Trophoblast cell (in vitro differentiated cells and primary cell): ENCODE data around the gene MT1E.
"Not testable (repeated sequence)": the region's sequence is repeated elsewhere in the genome, so short reads cannot be mapped to it uniquely, and the experiment has no call there.

Source experiments
- DNase-seq, 2 donors: peaks; one replicate each; pipeline ENCODE4 v3.0.0-alpha.2; 2016
- H2AFZ ChIP-seq: 2 replicates; pipeline ENCODE4 v1.6.1; 2013; ENCODE audit warnings: low read length, moderate library complexity, mild to moderate bottlenecking; ENCODE audit not compliant: insufficient read depth, poor library complexity
- H2AK5ac ChIP-seq: 2 replicates; pipeline ENCODE4 v1.6.1; 2013; ENCODE audit warnings: mild to moderate bottlenecking, low read length
- H2BK120ac ChIP-seq: 2 replicates; pipeline ENCODE4 v1.6.1; 2013; ENCODE audit warnings: low read length, mild to moderate bottlenecking, moderate library complexity; ENCODE audit not compliant: insufficient read depth, poor library complexity
- H2BK12ac ChIP-seq: 2 replicates; pipeline ENCODE4 v1.6.1; 2013; ENCODE audit warnings: mild to moderate bottlenecking, low read length, moderate library complexity
- H2BK5ac ChIP-seq: 2 replicates; pipeline ENCODE4 v1.6.1; 2013; ENCODE audit warnings: low read length, low read depth, moderate library complexity, mild to moderate bottlenecking; ENCODE audit not compliant: poor library complexity
- H3K14ac ChIP-seq: 2 replicates; pipeline ENCODE4 v1.6.1; 2013; ENCODE audit warnings: mild to moderate bottlenecking, low read length
- H3K18ac ChIP-seq: 2 replicates; pipeline ENCODE4 v1.6.1; 2013; ENCODE audit warnings: mild to moderate bottlenecking, low read length
- H3K23ac ChIP-seq: 2 replicates; pipeline ENCODE4 v1.6.1; 2013; ENCODE audit warnings: low read length
- H3K27ac ChIP-seq: 2 replicates; pipeline ENCODE4 v1.5.1; 2013; ENCODE audit warnings: low read depth, mild to moderate bottlenecking, inconsistent platforms, low read length, moderate library complexity
- H3K27me3 ChIP-seq: 2 replicates; pipeline ENCODE4 v1.6.1; 2013; ENCODE audit warnings: inconsistent platforms, mild to moderate bottlenecking, low read length, moderate library complexity; ENCODE audit not compliant: insufficient read depth
- H3K36me3 ChIP-seq, 2 experiments: 1 replicate in 1 of 2; 2 replicates in 1 of 2; pipeline ENCODE4 v1.6.1; 2013; ENCODE audit warnings: low read length in 2 of 2, mild to moderate bottlenecking in 2 of 2, moderate library complexity in 1 of 2; ENCODE audit not compliant: insufficient read depth in 2 of 2, control insufficient read depth in 1 of 2
- H3K4ac ChIP-seq: 2 replicates; pipeline ENCODE4 v1.6.1; 2013; ENCODE audit warnings: low read depth, mild to moderate bottlenecking, low read length, moderate library complexity
- H3K4me1 ChIP-seq, 2 experiments: 1 replicate in 1 of 2; 2 replicates in 1 of 2; pipeline ENCODE4 v1.6.1; 2013; ENCODE audit warnings: low read length in 2 of 2, mild to moderate bottlenecking in 2 of 2, moderate library complexity in 1 of 2; ENCODE audit not compliant: insufficient read depth in 2 of 2, control insufficient read depth in 1 of 2
- H3K4me2 ChIP-seq: 2 replicates; pipeline ENCODE4 v1.6.1; 2013; ENCODE audit warnings: inconsistent platforms, mild to moderate bottlenecking, low read length, moderate library complexity
- H3K4me3 ChIP-seq: 2 replicates; pipeline ENCODE4 v1.5.1; 2013; ENCODE audit warnings: mild to moderate bottlenecking, low read depth, low read length, inconsistent platforms
- H3K79me1 ChIP-seq: one replicate; pipeline ENCODE4 v1.6.1; 2013; ENCODE audit warnings: low read length
- H3K79me2 ChIP-seq: 2 replicates; pipeline ENCODE4 v1.6.1; 2013; ENCODE audit warnings: low read length, mild to moderate bottlenecking; ENCODE audit not compliant: control insufficient read depth, insufficient read depth, poor library complexity
- H3K9ac ChIP-seq: 2 replicates; pipeline ENCODE4 v1.6.1; 2013; ENCODE audit warnings: mild to moderate bottlenecking, low read length
- H3K9me3 ChIP-seq: 2 replicates; pipeline ENCODE4 v1.6.1; 2013; ENCODE audit warnings: low read depth, mild to moderate bottlenecking, control low read depth, inconsistent platforms, low read length; ENCODE audit not compliant: insufficient read depth
- H4K12ac ChIP-seq: 2 replicates; pipeline ENCODE4 v1.6.1; 2013; ENCODE audit warnings: low read depth, mild to moderate bottlenecking, low read length, moderate library complexity
- H4K8ac ChIP-seq: 2 replicates; pipeline ENCODE4 v1.6.1; 2013; ENCODE audit warnings: low read depth, mild to moderate bottlenecking, low read length, moderate library complexity
- H4K91ac ChIP-seq: one replicate; pipeline ENCODE4 v1.6.1; 2013; ENCODE audit warnings: low read depth, mild to moderate bottlenecking, low read length, moderate library complexity
- WGBS: extraction: QIAGEN DNeasy Blood & Tissue Kit; methylation state at CpG from one replicate; pipeline ENCODE4 v1.1.7; 2013; ENCODE audit warnings: missing lambda C conversion rate; ENCODE audit not compliant: insufficient read length, insufficient coverage; ENCODE audit errors: extremely low coverage; 5-methylcytosine and 5-hydroxymethylcytosine counted together

The MT1E gene

DNA sequence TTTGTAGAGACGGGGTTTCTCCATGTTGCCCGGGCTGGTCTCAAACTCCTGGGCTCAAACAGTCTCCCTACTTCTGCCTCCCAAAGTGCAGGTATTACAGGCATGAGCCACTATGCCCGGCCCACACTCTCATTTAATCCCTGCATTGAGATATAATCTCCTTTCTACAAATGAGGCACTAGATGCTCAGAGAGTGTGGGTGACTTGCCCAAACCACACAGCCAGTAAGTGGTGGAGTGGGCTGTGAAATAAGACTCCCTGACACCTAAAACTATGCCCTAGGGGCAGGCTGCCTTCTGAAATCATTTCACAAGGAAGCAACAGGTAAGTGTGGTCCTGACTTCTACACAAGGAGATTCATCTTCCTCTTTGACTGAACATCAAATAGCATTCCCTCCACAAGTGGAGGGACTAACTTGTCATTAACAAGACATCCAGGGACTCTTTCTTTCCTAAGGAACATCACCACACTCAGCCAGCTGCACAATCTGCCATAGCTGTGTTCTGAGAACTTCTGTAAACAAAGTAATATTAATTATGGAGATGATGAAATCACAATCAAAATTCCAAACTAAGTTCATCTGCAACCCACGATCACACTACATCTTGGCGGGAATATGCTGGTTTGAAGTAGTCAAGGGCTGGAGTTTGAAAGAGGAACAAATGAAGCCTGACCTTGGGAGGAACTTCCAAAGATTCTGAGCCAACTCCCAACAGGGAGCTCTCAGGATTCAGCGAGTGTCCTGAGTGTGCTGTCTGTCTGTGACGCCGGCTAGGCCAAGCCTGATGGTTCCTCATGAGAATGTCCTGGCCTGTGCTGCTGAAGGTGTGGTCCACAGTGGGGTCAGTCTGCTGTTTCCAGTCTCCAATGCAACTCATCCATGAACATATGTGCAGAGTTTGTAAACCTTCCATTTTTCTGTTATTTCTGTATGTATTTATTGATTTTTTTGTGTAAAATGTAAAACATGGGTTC lies 40.0 kb downstream of the MT1E start:
- H2BK12ac ChIP-seq = not testable (repeated sequence)
- WGBS = no CpG with 5 or more reads among the region's 8 CpGs

DNA sequence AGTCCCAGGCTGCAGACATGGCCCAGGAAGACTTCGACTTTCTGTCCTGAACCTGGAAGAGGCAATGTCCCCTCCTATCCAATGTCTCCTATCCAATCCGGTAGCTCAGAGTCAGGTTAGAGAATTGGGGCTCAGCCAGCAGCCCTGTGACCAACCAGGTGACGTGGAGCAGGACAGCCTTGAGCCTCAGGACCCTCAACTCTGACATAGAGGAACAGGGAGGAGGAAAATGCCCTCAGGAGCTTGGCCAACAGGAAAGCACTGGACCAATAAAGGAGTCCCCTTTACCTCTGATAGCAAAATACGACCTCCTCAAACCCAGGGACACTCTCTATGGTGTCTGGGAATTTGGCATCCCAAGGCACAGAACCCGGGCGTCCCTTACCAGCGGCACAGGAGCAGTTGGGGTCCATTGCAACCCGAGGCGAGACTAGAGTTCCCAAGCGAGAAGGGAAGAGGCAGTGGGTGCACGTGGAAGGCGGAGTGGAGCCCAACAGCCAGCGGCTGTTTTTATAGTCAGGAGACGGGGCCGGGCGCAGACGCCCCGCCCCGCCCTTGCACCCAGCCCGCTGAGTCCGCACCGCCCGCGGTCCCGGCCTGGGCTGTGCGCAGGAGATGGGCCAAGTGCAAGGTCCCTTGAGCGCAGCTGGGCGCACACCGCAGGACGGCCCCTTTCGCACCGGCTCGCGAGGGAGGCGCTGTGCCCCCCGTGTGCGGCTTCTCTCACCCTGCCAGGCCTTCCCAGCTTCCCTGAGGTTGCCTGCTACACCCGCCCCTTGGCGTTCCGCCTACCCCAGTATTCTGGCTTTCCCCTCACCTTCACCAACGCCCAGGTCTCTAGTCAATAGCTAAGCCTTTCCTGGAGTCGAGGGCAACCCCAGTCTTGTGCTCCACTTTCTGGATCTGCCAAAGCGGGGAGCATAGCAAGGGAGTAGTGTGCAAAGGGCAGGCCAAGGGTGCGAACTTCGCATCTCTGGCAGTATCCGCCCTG lies 42.3 kb downstream of the MT1E start, which contains the start of gene MT1G:
Gene MT1G, minus strand, starts transcription at position 485 of the 991 bp plus-strand sequence. Its CDS starts 72 bp downstream, at position 413.
- no CpG with 5 or more reads among the region's 46 CpGs for WGBS
- no peak within 1 kb of the TSS for H3K4me2 ChIP-seq
- no peak within 1 kb of the TSS for H2BK5ac ChIP-seq
- H3K18ac ChIP-seq = no peak within 1 kb of the TSS
- no peaks in the 10 kb centered on the region for H3K36me3 ChIP-seq
- H3K4ac ChIP-seq = no peak within 1 kb of the TSS
- H3K9ac ChIP-seq = no peak within 1 kb of the TSS
- H2BK12ac ChIP-seq = no peak within 1 kb of the TSS
- H2BK120ac ChIP-seq = no peak within 1 kb of the TSS
- no peak within 1 kb of the TSS for H3K4me3 ChIP-seq
- peaks cover 0 to 3% of the 10 kb centered on the region in 2 experiments for H3K4me1 ChIP-seq
- DNase-seq = peak in 1 of 2 donors; percentile 46
- no peak within 1 kb of the TSS for H4K8ac ChIP-seq
- peaks cover 72% of the 10 kb centered on the region for H3K27me3 ChIP-seq
- no peak within 1 kb of the TSS for H2AFZ ChIP-seq
- H4K12ac ChIP-seq = no peak within 1 kb of the TSS
- no peak within 1 kb of the TSS for H2AK5ac ChIP-seq
- no peak within 1 kb of the TSS for H3K14ac ChIP-seq
- no peaks in the 10 kb centered on the region for H3K79me1 ChIP-seq
- no peaks in the 10 kb centered on the region for H3K79me2 ChIP-seq
- H3K9me3 ChIP-seq = peaks cover 7% of the 10 kb centered on the region
- no peak within 1 kb of the TSS for H4K91ac ChIP-seq
- no peak within 1 kb of the TSS for H3K27ac ChIP-seq
- peak within 1 kb of the TSS; percentile 87 for H3K23ac ChIP-seq

More for the DNA sequence above, 40.0 kb downstream of the MT1E start:
- H3K4me2 ChIP-seq, H2BK5ac ChIP-seq, H3K36me3 ChIP-seq, H2AFZ ChIP-seq, H3K27ac ChIP-seq, H3K4ac ChIP-seq, H3K18ac ChIP-seq, H3K23ac ChIP-seq, H4K8ac ChIP-seq, H3K9me3 ChIP-seq, H3K4me3 ChIP-seq, H3K79me1 ChIP-seq, H3K79me2 ChIP-seq, H3K9ac ChIP-seq, H2AK5ac ChIP-seq, H4K12ac ChIP-seq, H3K14ac ChIP-seq, H4K91ac ChIP-seq, DNase-seq, H2BK120ac ChIP-seq, H3K4me1 ChIP-seq: not testable (repeated sequence)
- peaks cover 71% of the 10 kb centered on the region for H3K27me3 ChIP-seq

DNA sequence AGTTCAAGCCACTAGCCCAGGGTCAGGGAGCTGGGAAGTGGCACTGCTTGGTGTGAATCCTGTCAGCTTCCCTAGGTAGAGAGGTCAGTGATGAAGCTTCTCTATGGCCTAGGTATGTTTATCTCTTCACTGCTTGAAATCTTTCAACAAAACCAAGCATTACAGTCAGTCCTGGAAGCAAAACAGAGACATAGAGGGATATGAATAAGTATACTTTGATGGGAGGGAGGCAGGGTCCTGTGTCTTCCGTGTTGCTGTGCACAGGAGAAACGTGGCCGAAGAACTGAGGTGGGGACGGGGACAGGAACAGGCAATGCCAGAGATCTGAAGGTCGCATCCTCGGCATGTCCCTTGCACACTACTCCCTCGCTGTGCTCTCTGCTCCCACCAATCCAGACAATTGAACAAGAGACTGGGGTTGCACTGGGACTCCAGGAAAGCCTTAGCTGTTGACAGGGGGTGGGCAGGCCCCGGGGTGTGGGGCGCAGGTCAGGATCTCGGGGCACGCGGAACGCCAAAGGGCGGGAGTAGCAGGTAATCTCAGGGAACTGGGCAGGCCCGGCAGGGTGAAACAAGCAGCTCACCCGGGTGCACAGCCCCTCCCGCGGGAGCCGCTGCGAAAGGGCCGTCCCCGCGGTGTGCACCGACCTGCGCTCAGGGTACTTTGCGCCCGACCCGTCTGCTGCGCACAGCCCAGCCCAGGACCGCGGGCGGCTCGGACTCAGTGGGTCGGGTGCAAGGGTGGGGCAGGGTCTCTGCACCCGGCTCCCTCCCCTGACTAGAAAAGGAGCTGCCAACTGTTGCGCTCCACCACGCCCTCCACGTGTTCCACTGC lies 43.6 kb downstream of the MT1E start, which contains the start of gene MT1H:
Gene MT1H, plus strand, starts transcription at position 810 of the 835 bp plus-strand sequence. CDS start 71 bp downstream, outside the sequence.
- Histone ChIP-seq H3K27me3 (peaks cover 64% of the 10 kb centered on the region), H2AFZ (no peak within 1 kb of the TSS), H4K12ac (no peak within 1 kb of the TSS), H2BK120ac (no peak within 1 kb of the TSS), H3K4me3 (no peak within 1 kb of the TSS), H3K79me2 (no peaks in the 10 kb centered on the region), H3K9ac (no peak within 1 kb of the TSS), H4K8ac (no peak within 1 kb of the TSS), H3K18ac (no peak within 1 kb of the TSS), H2BK12ac (no peak within 1 kb of the TSS), H3K9me3 (peaks cover 7% of the 10 kb centered on the region), H2BK5ac (no peak within 1 kb of the TSS), H3K4me1 (peaks cover 0 to 3% of the 10 kb centered on the region in 2 experiments), H2AK5ac (no peak within 1 kb of the TSS), H3K14ac (no peak within 1 kb of the TSS), H3K27ac (no peak within 1 kb of the TSS), H3K79me1 (no peaks in the 10 kb centered on the region), H3K36me3 (peaks cover 0 to 2% of the 10 kb centered on the region in 2 experiments), H3K4me2 (no peak within 1 kb of the TSS), H4K91ac (no peak within 1 kb of the TSS), H3K23ac (no peak within 1 kb of the TSS), H3K4ac (no peak within 1 kb of the TSS)
- no peak for DNase-seq
- WGBS = no CpG with 5 or more reads among the region's 38 CpGs
